ENCODE results near the gene ADIPOR2.
A peak's percentile ranks its signal among the peaks of the same experiment; 100 is the strongest.
"Not testable (repeated sequence)": the region's sequence is repeated elsewhere in the genome, so short reads cannot be mapped to it uniquely, and the experiment has no call there.

Gene ADIPOR2

DNA sequence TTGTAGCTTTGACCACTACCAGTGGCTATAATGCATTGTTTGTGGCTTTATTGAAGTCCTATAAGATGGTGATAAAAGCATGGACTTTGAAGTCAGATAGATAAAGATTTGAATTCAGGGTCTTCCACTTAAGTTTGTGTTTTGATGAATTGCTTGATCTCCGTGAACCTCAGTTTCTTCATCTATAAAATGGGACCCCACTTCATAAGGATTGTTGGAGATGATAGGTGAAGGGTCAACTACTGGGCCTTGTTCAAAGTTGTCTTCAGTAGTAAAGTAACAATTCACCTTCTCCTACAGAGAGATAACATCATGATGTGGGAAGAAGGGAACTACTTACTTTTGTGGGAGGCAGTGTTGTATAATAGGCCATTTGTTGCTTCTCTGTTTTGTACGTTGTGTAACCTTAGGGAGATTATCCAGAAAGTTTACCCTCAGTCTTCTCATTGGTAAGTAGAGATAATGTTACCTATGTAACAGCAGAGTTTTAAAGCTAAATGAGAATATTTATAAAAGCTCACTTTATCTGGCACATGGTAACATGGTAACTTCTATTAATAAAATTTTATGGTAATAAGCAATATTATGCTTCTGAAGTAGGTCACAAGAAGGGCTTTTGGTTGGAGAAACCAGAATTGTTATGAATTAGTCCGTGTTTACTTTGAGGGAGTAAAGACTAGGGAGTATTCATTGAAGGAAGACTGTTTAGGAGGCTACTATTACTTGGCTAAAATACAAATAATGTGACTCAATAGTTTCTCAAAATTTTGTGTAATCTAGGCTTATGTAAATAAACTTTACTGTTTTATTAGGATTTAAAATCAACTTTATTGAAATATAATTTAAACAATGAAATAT, 15.1 kb downstream of the ADIPOR2 start:
- no peak for DNase-seq

GRCh38 chr12:1706632-1706980, 15.7 kb downstream of the ADIPOR2 start:
- peak; percentile 46 for DNase-seq

DNA sequence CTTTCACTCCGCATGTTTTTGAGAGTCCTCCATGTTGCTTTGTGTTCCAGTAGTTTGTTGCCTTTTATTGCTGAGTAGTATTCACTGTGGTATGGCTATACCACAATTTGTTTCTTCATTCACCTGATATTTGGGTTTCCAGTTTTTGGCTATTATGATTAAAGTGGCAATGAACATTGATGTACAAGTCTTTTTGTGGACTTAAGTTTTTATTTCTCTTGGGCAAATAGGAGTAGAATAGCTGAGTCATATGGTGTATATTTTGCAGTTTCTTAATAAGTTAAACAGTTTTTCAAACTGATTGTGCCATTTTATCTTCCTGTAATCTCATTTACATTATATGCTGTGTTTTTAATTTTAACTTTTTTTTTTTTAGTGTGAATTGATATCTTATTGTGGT, 16.2 kb downstream of the ADIPOR2 start:
- DNase-seq: no peak

DNA sequence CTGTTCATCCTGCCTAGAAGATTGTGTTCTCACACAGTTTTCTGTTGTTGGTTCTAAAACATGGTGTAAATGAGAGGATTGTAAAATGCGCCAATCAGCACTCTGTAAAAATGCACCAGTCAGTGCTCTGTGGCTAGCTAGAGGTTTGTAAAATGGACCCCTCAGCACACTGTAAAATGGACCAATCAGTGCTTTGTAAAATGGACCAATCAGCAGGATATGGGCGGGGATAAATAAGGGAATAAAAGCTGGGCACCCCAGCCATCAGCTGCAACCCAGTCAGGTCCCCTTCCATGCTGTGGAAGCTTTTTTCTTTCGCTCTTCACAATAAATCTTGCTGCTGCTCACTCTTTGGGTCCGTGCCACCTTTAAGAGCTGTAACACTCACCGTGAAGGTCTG, 19.1 kb downstream of the ADIPOR2 start:
- DNase-seq: not testable (repeated sequence)

DNA sequence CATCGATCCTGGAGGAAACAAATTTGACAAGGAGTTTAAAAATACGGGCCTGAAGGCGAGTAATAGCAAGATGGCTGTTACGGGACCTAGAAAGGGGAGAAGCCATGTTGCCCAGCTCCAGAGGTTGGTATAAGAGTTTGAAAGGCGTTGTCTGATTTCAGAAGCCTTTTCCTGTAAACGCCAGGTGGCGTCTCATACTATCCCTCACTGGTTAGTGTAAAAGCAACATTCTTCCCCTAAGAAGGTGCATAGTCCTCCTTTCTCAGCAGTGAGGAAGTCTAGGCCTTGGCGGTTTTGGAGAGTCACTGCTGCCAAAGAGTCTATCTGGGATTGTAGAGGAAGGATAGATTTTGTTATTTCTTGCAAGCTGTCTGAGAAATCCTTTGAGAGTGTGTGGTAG, 20.0 kb downstream of the ADIPOR2 start:
- DNase-seq: not testable (repeated sequence)

- peak; percentile 69 for DNase-seq
These were observed 20.8 kb downstream of the ADIPOR2 start for GRCh38 chr12:1711536-1712211.

DNA sequence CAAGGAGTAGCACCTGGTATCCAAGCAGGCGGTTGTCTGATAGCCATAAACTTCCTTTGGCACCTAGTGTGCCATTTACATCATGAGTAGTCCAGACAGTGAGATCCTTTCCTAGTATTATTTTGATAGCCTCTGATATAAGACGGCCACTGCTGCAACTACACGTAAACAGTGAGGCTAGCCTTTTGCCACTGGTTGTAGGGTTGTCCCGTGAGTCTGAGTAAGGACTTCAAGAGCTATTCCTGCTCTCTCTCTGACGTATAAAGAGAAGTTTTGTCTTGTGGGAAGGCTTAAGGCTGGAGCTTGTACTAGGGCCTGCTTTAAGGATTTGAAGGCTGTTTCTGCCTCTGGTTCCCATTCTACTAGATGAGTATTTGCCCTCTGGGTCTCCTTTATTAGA, 21.4 kb downstream of the ADIPOR2 start:
- not testable (repeated sequence) for DNase-seq

- DNase-seq: not testable (repeated sequence)
These were observed 22.0 kb downstream of the ADIPOR2 start for GRCh38 chr12:1712852-1713251.

DNA sequence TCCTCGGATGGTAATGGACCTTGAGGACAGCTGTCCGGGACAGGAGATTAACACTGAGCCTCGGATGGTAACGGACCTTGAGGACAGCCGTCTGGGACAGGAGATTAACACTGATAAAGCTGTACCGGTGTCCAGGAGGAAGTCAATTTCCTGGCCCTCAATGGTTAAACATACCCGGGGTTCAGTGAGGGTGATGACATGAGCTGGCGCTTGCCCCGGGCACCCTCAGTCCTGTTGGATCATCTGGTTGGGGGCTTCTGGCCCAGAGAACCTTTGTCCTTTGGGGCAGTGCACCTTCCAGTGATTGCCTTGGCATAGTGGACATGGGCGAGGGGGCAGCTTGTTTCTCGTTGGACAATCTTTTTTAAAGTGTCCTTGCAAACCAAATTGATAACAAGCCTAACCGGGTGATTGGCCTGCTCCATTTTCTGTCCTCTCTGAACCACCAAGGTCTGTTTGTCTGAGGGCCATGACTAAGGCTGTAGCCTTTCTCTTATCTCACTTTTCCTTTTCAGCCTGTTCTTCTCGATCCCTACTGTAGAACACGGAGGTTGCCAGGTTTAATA, 23.0 kb downstream of the ADIPOR2 start:
- not testable (repeated sequence) for DNase-seq

GRCh38 chr12:1715459-1715858, 24.6 kb downstream of the ADIPOR2 start:
- peak; percentile 12 for DNase-seq

DNA sequence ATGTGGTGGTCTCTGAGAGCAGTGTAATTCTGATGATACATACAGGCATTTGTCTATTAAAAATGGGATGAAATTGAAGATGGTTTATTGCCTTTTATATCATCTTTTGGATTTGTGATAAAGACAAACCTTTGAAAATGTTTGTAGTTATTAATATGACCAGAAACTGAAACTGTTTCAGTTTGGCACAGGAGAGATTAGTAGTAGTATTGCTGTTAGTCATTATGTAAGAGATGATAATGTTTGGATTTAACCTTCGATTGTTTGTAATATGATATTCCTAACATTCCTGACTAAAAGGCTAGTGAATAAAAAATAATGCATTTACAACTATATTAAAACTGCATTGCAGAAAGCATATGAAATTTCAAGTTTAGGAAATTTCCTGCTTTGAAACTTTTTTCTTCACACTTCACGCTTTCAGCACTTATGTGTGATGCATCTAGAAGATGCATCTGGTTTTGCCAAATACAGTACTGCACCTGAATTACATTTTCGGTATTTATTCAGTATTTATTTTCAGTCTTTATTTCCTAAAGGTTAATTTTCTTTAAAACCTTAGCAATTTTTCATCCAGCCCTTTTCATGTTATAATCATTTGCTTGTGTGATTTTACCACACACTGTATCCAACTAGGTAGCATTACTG, 25.5 kb downstream of the ADIPOR2 start:
- no peak for DNase-seq

DNA sequence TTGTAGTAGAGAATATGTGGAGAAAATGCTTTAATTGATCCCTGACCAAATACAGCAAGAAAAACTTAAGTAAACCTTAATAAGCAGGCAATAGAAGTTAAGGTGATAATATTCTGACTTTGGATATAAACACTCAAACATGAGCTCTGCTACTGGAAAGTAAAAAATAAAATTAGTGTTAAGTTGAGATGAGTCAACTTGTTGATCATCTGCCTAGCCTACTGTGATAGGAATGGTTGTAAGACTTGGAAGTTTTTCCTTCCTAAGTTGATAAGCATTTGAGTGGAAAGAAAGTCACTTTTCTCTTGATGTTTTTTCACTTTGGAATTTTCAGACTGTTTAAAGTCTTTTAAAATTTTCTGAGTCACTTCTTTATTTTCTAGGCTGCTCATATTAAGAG, 26.0 kb downstream of the ADIPOR2 start:
- no peak for DNase-seq

DNA sequence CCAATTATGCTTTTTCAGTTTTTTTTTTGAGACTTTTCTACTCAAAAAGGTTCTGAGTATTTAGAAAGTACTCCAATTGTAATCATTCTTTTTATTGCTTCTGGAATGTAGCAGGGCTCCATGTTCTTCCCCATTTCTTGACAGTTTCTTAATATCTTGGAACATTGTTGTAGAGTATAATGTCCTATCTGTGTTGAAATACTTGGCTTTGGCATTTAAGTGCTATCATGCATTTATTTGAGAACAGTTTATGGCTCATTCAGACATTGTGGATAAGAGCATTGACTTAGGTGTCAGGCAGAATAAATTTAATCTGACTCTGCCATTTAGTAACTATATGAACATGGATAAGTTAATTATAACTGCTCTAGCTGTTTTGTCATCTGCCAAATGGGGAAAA, 28.3 kb downstream of the ADIPOR2 start:
- no peak for DNase-seq

DNA sequence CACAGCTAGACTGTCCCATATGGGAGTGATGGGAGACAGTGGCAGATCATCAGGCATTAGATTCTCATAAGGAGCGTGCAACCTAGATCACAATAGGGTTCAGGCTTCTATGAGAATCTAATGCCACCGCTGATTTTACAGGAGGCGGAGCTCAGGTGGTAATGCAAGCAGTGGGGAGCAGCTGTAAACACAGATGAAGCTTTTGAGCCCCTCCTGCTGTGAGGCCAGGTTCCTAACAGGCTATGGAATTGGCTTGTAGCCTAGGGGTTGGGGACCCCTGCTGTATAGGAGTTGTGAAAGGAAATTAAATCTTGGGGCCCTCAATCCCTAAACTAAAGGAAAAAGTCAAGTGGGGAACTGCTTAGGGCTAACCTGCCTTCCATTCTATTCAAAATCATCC, 29.6 kb downstream of the ADIPOR2 start:
- no peak for DNase-seq

GRCh38 chr12:1723721-1724120, 32.9 kb downstream of the ADIPOR2 start:
- peak; percentile 38 for DNase-seq

DNA sequence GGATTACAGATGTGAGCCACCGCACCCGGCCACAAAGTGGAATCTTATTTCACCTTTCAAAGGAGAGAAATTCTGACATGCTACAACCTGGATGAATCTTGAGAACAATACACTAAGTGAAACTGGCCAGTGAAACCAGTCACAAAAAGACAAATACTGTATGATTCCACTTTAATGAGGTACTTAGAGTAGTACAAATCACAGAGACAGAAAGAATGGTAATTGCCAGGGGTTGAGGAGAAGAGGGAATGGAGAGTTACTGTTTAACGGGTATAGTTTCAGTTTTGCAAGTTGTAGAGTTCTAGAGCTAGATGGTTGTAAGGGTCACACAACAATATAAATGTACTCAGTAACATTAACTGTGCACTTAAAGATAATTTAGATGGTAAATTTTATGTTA, 33.4 kb downstream of the ADIPOR2 start:
- DNase-seq: no peak

DNA sequence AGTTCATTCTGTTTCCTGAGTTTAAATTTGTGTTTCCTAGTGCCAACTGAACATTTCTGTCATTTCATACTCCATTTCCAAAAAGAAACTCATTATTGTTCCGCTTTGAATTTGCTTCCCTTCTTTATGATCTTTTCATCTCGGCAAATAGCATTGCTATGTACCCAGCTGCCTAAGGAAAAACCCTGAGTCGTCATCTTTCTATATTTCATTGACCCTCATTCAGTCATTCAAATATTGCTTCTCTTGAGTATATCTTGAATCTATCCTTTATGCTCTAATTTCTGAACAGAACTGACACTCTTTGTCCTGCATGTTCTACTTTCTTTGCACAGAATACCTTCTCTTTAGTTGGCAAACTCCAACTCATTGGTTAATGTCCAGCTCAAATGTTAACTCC, 35.9 kb downstream of the ADIPOR2 start:
- DNase-seq: no peak

DNA sequence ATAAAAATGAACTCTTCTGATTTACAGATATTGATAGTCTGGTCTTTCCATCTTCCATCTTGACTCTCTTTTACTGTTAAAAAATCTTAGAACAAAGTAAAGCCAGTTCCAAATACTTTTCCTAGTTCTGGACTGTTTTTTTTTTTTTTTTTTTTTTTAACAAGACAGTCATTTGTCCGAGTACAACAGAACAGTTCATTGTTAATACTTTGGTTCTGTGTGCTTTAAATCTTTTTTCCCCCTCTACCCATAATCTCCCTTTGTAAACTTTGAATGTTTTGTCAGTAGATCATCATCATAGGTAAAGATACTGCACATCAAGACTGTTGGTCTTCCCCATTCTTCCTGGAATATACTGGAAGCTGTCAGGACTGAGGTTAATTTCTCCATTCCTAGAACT, 38.0 kb downstream of the ADIPOR2 start:
- no peak for DNase-seq

DNA sequence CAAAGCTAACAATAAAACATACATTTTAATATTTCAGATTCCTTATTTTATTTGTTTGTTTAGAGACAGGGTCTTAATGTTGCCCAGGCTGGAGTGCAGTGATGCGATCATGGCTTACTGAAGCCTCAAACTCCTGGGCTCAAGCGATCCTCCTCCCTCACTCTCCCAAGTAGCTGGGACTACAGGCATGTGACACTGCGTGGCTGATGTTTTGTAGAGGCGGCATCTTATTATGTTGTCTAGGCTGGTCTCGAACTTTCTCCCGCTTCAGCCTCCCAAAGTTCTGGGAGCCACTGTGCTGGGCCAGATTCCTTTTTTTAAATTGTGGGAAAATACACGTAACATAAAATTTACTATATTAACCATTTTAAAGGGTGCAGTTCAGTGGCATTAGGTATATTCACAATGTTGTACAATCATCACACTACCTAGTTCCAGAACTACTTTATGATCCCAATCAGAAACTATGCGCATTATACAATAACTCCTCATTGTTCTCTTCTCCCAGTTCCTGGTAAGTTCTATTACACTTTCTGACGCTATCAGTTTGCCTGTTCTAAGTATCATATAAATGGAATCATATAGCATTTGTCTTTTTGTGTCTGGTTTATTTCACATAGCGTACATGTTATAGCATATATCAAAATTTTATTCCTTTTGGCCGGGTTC, 40.3 kb downstream of the ADIPOR2 start:
- no peak for DNase-seq

DNA sequence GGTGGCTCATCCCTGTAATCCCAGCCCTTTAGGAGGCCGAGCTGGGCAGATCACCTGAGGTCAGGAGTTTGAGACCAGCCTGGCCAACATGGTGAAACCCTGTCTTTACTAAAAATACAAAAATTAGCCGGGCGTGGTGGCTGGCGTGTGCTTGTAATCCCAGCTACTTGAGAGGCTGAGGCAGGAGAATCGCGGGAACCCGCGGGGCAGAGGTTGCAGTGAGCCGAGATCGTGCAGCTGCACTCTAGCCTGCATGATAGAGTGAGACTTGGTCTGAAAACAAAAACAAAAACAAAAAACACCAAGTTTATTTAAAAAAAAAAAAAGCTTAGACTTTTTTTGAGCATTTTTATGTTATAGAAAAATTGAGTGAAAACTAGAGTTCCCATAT, 40.8 kb downstream of the ADIPOR2 start:
- not testable (repeated sequence) for DNase-seq

DNA sequence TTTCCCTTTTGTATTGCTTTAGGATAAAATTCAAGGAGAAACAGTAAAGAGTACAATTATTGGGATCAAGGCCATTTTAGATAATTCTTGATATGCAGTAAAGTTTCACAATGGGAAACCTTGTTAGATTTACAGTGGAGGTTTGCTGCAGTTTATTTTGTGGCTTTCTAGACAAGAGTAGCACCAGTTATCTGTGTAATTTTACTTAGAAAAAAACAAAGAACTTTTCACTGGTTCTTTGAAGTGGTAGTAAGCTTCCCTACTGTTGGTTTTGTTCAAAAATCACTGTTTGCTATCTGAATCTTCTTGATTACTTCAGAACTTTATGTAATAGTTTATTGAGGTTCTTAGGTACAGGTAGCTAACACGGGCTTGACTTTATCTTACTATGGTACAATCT, 42.0 kb downstream of the ADIPOR2 start:
- no peak for DNase-seq

DNA sequence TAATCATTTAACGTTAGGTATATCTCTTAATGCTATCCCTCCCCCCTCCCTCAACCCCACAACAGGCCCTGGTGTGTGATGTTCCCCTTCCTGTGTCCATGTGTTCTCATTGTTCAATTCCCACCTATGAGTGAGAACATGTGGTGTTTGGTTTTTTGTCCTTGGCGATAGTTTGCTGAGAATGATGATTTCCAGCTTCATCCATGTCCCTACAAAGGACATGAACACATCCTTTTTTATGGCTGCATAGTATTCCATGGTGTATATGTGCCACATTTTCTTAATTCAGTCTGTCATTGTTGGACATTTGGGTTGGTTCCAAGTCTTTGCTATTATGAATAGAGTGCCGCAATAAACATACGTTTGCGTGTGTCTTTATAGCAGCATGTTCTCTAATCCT, 42.8 kb downstream of the ADIPOR2 start:
- not testable (repeated sequence) for DNase-seq

DNA sequence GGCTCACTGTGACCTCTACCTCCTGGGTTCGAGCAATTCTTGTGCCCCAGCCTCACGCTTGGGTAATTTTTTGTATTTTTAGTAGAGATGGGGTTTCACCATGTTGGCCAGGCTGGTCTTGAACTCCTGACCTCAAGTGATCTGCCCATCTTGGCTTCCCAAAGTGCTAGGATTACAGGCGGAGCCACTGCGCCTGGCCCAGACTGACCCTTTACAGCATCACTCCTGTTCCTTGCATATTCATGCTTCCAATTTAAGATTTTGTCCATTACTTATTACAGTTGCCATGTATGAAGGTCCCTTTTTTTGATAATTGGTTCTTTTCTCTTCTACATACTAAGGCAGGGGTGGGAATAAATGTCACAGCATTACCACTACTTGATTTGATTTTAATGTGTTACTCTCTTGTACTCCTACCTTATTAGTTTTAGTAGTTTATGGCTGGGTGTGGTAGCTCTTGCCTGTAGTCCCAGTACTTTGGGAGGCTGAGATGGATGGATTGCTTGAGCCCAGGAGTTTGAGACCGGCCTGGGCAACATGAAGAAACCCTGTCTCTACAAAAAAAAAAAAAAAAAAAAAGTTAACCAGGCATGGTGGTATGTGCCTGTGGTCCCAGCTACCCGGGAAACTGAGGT, 46.9 kb downstream of the ADIPOR2 start:
- DNase-seq: no peak
